HCEC 1CT (cell line): ENCODE data around the gene DEGS1.
A peak's percentile ranks its signal among the peaks of the same experiment; 100 is the strongest.
"Not testable (repeated sequence)": the region's sequence is repeated elsewhere in the genome, so short reads cannot be mapped to it uniquely, and the experiment has no call there.

Source experiments
- DNase-seq: peaks from one replicate; pipeline ENCODE4 v3.0.0-alpha.2; 2017

The DEGS1 gene

GRCh38 chr1:224181453-224181810 lies 1.6 kb upstream of the DEGS1 start:
- DNase-seq, result no peak

- no peak for DNase-seq
These were observed 779 bp upstream of the DEGS1 start for GRCh38 chr1:224182057-224182865.

- peak; percentile 56 for DNase-seq
These were observed 712 bp downstream of the DEGS1 start for GRCh38 chr1:224183591-224184312.

- DNase-seq, result no peak
These were observed 2.2 kb downstream of the DEGS1 start for GRCh38 chr1:224185208-224185607.

GRCh38 chr1:224188286-224188685 lies 5.2 kb downstream of the DEGS1 start:
- no peak for DNase-seq

- DNase-seq, result no peak
These were observed 6.5 kb downstream of the DEGS1 start for GRCh38 chr1:224189561-224189960.

- no peak for DNase-seq
These were observed 9.2 kb downstream of the DEGS1 start for GRCh38 chr1:224192082-224192788.

GRCh38 chr1:224193319-224193966 lies 10.4 kb downstream of the DEGS1 start:
- no peak for DNase-seq

GRCh38 chr1:224196813-224197600 lies 14.0 kb downstream of the DEGS1 start:
- DNase-seq, result peak; percentile 9

GRCh38 chr1:224198572-224198971 lies 15.5 kb downstream of the DEGS1 start:
- no peak for DNase-seq

GRCh38 chr1:224199679-224200078 lies 16.6 kb downstream of the DEGS1 start:
- DNase-seq, result no peak

GRCh38 chr1:224201383-224201782 lies 18.3 kb downstream of the DEGS1 start:
- DNase-seq, result no peak

GRCh38 chr1:224201853-224202252 lies 18.8 kb downstream of the DEGS1 start:
- DNase-seq, result no peak

GRCh38 chr1:224203243-224204016 lies 20.4 kb downstream of the DEGS1 start:
- peak; percentile 32 for DNase-seq

GRCh38 chr1:224205438-224205840 lies 22.4 kb downstream of the DEGS1 start:
- DNase-seq, result peak; percentile 80

- DNase-seq, result not testable (repeated sequence)
These were observed 23.0 kb downstream of the DEGS1 start for GRCh38 chr1:224205931-224206538.

GRCh38 chr1:224211206-224211962 lies 28.3 kb downstream of the DEGS1 start:
- DNase-seq, result peak; percentile 37

GRCh38 chr1:224212618-224213061 lies 29.6 kb downstream of the DEGS1 start:
- DNase-seq, result no peak

- no peak for DNase-seq
These were observed 30.5 kb downstream of the DEGS1 start for GRCh38 chr1:224213438-224214119.

GRCh38 chr1:224216382-224216781 lies 33.3 kb downstream of the DEGS1 start:
- DNase-seq, result no peak
